ENCODE measurements around the gene JARID2. TPM values are rescaled to one million over a fixed set of nuclear protein-coding genes. Genes with fewer than 3 reads are reported as not detected.

Gene JARID2
- total RNA-seq, 1 donor from 2014 or later: 5.0 TPM

DNA sequence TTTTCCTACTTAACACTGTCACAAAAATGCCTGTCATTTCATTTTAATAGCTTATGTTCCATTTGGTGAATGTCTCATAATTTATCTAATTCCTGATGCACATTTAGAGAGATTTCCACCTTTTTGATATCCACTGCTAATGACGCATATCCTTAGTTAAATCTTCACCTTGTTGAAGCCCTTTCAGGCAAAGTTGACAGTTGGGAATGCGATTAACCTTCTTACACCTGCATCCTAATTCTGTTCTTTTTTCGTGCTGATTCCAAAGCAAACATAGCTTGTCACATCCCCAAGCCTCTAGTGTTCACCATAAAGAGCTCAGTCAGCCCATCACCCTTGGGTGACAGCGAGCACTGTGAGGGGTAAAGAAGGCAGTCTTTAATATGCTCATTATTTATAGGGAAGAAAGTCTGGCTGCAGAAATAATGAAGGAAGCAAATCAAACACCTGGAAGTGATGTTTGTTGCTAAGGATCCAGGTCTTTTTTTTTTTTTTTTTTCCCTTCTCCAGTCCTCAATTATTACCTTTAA lies 211.3 kb downstream of the JARID2 start:
- peaks cover 0 to 8% of the 10 kb centered on the region in 2 donors for H3K4me1 ChIP-seq
- no peaks in the 10 kb centered on the region for H3K9me3 ChIP-seq
- no peak for DNase-seq (ENCODE audit: low spot score in 2 of 2)
- TF ChIP-seq, protein P1, sequence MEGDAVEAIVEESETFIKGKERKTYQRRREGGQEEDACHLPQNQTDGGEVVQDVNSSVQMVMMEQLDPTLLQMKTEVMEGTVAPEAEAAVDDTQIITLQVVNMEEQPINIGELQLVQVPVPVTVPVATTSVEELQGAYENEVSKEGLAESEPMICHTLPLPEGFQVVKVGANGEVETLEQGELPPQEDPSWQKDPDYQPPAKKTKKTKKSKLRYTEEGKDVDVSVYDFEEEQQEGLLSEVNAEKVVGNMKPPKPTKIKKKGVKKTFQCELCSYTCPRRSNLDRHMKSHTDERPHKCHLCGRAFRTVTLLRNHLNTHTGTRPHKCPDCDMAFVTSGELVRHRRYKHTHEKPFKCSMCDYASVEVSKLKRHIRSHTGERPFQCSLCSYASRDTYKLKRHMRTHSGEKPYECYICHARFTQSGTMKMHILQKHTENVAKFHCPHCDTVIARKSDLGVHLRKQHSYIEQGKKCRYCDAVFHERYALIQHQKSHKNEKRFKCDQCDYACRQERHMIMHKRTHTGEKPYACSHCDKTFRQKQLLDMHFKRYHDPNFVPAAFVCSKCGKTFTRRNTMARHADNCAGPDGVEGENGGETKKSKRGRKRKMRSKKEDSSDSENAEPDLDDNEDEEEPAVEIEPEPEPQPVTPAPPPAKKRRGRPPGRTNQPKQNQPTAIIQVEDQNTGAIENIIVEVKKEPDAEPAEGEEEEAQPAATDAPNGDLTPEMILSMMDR (IDR thresholded peaks at IDR 0.05): no peak
- no peaks in the 10 kb centered on the region for H3K36me3 ChIP-seq
- intact Hi-C loops (cut with DNase I): no loop called here
- no peak overlapping the region for H3K27ac ChIP-seq
- H3K4me3 ChIP-seq: no peak overlapping the region
- H3K27me3 ChIP-seq: no peaks in the 10 kb centered on the region

DNA sequence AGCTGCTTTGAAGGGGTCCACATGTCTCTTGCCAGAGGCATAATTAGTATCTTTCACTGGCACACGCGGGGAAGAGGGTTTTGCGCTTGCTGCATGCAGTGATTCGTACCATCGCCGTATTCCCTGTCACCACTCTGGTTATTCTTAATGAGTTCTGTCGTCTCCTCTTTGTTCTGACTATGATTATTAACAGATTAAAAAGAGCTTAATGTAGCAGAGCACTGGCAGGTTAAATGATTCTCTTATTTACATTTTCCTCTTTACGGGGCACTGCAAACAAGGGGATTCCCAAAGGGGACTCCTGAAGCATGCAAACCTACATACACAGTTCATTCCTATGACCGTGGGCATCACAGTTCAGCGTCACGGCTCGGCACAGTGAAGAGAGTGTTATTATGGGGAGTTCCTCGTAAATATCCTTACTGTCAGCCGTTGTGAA lies 212.2 kb downstream of the JARID2 start:
- Histone ChIP-seq H3K4me3 (no peak overlapping the region), H3K27ac (no peak overlapping the region), H3K9me3 (no peaks in the 10 kb centered on the region), H3K36me3 (no peaks in the 10 kb centered on the region), H3K4me1 (peaks cover 0 to 8% of the 10 kb centered on the region in 2 donors), H3K27me3 (no peaks in the 10 kb centered on the region)
- DNase-seq (ENCODE audit: low spot score in 2 of 2): no peak
- TF ChIP-seq, protein P1 (IDR thresholded peaks at IDR 0.05): no peak
- intact Hi-C loops (cut with DNase I): no loop called here

DNA sequence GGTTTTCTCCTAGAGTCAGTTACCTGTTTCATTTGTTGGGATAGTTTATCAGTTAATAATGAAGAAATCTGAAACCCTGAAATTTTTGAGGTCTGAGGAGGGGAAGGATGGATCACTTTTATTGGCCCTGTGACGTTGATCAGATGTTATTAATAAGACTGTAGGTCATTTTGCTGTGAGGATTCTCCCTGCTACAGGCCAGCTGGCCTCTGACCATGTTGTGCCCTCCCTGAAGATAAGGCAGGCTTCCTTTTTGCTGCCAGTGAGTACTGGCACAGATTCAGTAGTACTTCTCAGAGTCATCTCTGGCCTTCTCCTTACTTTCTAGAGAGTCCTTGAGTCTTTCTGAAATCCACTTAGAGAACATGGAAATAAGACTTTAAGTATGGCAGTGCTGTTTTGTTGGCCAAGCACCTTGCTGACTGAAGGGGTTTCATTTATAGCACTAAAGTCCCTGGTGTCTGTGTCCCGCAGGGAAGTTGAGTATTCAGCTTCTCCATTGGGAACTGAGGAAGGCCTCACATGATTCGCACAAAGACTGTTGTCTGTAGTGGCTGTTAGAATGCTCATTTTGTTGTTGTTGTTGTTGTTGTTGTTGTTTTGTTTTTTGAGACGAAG lies 214.3 kb downstream of the JARID2 start:
- TF ChIP-seq, protein P1 (IDR thresholded peaks at IDR 0.05): no peak
- Histone ChIP-seq H3K27ac (no peak overlapping the region), H3K36me3 (no peaks in the 10 kb centered on the region), H3K27me3 (no peaks in the 10 kb centered on the region), H3K4me3 (no peak overlapping the region), H3K9me3 (no peaks in the 10 kb centered on the region), H3K4me1 (peaks cover 0 to 8% of the 10 kb centered on the region in 2 donors)
- intact Hi-C loops (cut with DNase I): no loop called here
- no peak for DNase-seq (ENCODE audit: low spot score in 2 of 2)

DNA sequence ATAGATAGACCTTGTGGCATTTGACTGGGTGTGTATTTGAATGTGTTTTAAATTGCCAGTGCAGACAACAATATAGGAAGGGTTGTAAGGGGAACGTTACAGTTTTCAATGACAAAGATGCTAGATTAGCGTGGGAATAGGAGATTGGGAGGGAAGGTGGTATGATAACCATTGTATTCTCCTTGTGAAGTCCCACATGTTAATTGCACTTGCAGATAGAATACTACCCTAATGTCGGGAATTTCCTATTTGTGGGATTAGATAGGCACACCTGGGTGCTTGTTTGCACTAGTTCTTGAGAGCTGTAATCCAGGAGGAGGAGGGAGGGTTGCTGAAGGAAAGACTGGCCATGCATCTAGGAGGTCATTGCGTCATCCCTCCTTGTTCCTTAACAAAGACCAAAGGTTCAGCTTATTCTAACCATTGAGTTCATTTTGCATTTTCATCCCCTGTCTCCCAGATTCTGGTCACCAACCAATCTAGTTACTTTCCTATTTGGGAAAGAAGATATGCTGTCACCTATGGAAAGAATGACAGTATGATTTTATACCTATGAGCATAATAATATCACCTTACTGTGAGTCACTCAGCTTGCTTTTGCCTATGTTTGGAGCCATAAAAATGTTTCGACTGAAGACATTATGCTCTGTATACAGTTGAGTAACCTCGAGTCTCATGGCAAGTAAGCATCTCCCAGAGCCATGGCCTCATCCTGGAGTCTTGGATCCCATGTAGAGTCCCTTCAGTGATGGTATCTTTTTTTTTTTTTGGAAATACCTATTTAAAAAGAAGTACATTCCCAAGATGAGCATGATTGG lies 215.5 kb downstream of the JARID2 start:
- intact Hi-C loops (cut with DNase I): no loop called here
- TF ChIP-seq, protein P1 (IDR thresholded peaks at IDR 0.05): no peak
- Histone ChIP-seq H3K4me3 (no peak overlapping the region), H3K9me3 (no peaks in the 10 kb centered on the region), H3K36me3 (no peaks in the 10 kb centered on the region), H3K27me3 (no peaks in the 10 kb centered on the region), H3K4me1 (no peaks in the 10 kb centered on the region), H3K27ac (no peak overlapping the region)
- DNase-seq (ENCODE audit: low spot score in 2 of 2): no peak

DNA sequence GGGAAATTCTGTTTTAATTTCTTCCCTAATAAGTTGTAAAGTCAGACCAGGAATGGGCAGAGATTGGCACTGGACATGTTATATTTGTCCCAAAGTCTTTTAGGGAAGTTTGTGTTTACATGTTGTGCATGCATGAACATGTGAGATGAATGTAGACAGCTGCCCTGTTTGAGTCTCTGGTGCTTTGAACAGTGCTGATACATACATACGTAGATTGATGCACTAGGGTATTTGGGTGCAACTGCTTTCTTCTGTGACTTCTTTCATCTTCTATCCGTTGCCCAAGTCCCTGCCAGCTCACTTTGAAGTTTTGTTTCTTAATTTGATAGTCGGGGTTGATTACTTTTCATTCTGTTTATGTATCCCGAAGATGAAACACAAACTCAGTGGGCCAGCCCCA lies 216.4 kb downstream of the JARID2 start:
- Histone ChIP-seq H3K27ac (no peak overlapping the region), H3K9me3 (no peaks in the 10 kb centered on the region), H3K36me3 (no peaks in the 10 kb centered on the region), H3K4me3 (no peak overlapping the region), H3K4me1 (no peaks in the 10 kb centered on the region), H3K27me3 (no peaks in the 10 kb centered on the region)
- TF ChIP-seq, protein P1 (IDR thresholded peaks at IDR 0.05): no peak
- no peak for DNase-seq (ENCODE audit: low spot score in 2 of 2)
- intact Hi-C loops (cut with DNase I): no loop called here

All from ascending aorta (tissue), 2 donors.